GM19324 (cell line): ENCODE measurements around the gene ARHGAP44.

Experiments used
- ATAC-seq: cut with Tn5 transposase; IDR thresholded peaks from one replicate; pipeline ENCODE4 v1.9.1; 2021; ENCODE audit warnings: mild to moderate bottlenecking, moderate library complexity; ENCODE audit not compliant: unreplicated experiment, low FRiP score

ARHGAP44 gene

DNA sequence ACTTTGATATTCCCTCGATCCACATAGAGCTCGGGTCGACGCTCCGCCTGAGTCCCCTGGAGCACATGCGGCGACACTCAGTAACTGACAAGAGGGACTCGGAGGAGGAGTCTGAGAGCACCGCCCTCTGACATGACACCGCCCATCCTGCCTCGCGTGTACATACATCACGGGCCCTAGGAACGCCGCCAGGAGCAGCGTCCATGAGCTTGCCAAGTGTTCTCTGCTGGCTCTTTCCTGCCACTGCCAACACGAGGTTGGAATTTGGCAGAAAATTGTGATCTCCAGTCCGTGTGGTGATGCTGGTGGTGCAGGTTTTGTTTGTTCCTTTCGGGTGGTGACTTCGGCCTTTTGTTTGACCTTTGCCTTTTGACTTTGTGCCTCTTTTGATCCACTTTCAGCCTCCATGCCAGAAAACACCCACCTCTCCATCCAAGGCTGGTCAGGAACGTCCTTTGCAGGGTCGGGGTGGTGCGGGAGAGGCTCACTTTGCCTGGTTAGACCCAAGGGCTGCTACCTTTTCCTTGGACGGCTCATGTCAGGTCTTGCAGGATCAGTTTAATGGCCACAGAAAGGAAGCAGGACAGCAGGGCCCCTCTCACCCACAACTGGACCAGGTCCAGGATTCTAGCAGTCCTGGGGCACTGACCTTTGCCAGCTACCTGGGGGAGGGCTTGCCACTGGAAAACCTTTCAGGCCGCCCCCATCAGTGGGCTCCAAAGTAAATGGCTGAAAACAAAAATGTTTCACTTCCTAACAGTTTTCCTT lies 200.9 kb downstream of the ARHGAP44 start:
- ATAC-seq, result no peak

- no peak for ATAC-seq
These were observed 201.6 kb downstream of the ARHGAP44 start for GRCh38 chr17:12990926-12991325.

DNA sequence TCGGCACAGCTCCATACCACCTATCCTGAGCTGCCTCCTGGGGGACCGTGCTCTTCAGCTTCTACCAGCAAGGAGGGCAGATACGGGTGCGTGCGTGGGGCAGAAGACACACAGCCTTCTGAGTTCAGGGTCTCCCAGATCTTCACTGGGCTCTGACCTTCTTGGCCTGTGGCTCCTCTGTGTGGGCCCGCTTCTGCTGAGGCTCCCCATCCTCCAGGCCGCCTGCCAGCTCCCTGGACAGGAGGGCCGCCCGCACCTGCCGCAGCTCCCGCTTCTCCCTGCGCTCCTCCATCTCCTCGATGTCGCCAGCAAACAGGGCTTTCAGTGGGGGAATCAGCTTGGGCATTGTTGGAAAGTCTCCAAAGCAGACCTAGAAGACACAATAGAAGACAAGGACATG lies 203.4 kb downstream of the ARHGAP44 start:
- ATAC-seq, result no peak

GRCh38 chr17:12993631-12994030 lies 204.3 kb downstream of the ARHGAP44 start:
- no peak for ATAC-seq

GRCh38 chr17:12994341-12995074 lies 205.2 kb downstream of the ARHGAP44 start:
- no peak for ATAC-seq

DNA sequence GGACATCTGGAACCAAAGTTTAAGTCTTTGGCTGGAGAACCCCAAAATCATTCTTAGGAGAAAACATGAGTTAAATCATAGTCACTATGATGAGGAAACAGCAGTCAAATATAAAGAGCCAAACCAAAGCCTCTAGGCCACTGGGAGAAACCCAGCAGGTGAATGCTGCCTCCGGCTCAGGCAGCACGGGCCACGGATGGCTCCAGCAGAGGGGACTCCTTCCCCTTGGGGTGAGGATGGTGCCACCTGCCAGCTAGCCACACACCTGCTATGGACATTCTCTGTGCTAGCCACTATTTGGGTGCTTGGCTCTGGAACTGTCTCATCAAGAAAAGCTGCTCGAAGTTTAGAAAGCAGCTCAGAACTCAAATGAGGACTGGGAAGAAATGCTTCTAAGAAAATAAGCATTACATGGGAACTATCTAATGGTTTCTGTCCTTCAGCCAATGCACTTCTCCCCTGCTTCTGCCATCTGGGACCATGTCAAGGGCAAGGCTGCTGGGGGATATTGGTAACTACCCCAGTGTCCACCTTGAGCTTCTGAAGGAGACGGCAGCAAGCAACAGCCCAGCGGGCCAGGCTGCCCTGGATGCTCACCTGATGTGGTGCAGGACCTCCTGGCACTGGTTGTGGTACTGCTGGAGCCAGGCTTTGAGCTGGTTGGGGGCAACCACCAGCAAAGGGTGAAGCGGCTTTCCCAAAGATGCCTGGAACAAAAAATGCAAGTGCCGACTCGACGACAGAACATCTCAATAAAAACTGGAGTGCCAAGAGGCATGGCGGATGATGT lies 206.0 kb downstream of the ARHGAP44 start:
- ATAC-seq, result no peak

DNA sequence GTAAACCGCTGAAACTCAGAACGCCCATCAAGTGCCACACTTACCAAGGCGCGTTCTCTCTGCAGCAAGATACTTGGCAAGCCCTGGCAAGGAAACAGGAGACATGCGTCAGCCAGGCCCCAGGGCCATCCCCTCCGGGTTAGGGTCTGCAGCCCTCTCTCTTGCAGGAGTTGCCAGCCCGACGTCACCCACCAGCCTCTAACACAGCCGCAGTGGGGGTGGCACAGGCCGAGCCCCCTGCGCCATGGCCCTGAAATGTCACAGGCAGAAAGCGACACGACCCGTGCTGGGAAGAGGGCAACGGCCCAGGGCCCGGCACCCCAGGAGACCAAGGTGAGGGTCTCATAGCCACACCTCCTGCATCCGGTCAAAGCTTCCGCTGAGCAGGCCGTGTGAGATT lies 206.6 kb downstream of the ARHGAP44 start:
- ATAC-seq, result no peak

- ATAC-seq, result no peak
These were observed 207.1 kb downstream of the ARHGAP44 start for GRCh38 chr17:12996357-12996756.

DNA sequence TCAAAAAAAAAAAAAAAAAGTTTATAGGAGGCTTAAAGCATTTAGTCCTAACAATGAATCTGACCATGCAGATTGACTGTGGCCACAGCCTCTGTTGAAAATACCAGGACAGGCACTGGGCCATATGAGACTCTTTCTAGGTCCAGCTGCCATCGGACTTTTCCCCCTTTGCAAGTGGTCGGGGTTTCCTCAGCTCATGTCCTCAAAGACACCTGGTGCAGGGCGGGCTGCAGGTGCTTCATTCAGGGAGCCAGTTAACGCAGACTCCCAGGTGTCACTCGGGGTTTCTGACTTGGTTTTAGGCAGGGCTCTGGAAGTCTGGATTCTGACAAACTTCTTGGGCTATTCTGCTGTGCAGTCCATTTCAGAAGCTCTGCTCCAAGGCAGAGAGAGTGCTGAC lies 207.6 kb downstream of the ARHGAP44 start:
- no peak for ATAC-seq

DNA sequence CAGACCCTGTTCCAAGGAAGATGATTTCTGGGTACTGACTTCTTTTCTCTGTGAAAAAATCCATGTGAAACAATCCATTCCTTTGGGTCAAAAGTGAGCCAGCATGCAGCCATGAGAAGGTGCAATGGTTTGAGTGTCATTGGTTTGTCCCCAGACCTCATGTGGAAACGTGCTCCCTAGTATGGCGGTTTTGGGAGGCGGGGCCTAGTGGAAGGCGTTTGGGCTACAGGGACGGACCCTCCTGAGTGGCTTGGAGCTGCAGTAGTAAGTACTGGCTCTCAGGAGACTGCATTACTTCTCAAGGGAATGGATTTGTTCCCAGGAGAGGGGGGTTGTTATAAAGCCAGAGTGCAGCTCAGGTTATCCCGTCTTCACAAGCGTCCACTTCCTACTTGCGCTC lies 209.2 kb downstream of the ARHGAP44 start:
- ATAC-seq, result no peak

DNA sequence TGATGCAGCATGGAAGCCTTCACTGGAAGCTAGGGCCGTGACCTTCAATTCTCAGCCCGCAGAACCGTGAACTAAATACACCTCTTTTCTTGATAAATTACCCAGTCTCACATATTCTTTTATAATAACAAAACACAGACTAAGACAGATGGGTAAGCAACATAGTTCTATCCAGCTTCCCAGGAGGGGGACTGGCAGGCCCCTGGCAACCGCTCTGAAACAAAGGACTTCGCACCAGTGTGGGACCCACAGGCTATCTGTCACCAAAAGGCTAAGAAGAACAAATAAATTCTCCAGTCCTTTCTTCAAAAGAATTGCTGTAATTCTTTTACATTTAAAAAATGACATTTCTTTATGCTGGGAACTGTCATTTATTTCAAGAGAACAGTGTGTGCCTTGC lies 209.6 kb downstream of the ARHGAP44 start:
- ATAC-seq, result no peak

DNA sequence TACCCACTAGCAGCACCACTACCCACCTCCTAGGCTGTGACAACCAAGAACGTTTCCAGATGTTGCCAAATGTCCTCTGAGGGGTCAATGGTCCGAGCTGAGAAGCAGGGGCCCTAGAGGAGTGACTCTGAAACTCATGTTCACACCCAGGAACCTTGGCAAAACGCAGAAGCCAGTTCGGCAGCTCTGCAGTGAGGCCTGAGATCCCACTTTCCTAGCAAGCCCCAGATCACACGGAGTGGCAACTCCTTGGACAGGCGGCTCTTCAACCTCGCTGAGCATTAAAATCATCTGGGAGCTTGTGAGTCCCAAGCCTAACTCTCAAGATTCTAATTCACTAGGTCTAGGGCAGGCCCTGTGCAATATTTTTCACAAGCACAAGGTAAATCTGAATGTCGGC lies 211.3 kb downstream of the ARHGAP44 start:
- no peak for ATAC-seq

DNA sequence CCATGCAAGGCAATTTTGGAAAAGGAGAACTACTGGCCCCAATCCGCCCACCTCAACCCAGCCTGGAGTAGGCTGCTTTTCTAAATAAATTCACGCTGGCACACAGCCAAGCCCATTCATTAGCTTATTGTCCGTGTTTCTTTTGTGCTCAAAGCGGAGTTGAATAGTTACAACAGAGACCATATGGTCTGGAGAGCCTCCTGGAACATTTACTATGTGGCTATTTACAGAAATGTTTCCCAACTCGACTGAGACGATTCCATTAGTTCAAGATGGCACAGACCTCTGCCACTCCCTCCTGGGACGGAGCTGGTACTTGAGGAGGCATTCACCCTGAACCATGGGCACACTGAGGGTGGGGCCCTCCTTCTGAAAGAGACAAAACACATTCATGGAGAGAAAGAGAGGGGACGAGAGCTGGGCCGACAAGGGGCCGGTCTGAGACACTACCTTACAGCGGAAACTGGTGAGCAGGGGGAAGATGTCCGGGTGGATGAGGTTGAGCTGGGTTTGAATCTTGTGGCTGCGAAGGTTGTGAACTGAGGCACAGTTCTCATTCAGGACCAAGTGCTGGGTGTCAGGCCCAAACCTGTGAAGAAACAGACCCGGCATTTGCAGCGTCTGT lies 212.8 kb downstream of the ARHGAP44 start:
- ATAC-seq, result no peak

DNA sequence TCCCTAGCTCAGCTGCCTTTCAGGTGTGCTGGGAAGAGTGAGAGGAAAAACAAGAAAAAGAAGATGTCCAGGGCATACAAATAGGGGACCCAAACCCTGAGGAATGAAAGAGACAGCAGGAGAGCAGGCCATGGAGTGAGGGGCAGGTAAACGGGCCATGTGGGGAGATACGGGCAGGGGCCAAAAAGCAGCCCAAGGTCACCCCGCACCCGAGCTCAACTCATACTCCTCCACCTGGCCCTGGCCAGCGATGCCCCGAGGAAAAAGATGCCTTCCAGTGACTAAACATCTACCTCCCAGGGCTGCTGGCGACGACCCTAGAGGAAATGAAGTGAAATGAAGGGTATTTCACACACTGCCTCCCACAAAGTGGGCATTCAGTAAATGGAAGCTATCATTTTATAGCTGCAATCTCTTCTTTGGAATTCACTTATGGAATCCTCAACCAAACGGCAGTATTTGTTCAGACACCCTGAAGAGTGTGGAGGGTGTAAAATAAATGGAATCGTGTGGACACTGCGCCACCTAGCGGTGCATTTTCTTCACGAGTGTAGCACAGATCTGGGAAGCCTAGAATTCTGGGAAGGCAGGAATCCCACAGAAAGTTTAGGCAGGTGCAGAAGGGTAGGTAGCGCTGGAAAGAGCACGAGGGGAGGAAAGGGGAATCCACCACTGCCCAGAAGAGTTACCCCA lies 213.6 kb downstream of the ARHGAP44 start:
- no peak for ATAC-seq

- ATAC-seq, result no peak
These were observed 214.2 kb downstream of the ARHGAP44 start for GRCh38 chr17:13003454-13003851.

DNA sequence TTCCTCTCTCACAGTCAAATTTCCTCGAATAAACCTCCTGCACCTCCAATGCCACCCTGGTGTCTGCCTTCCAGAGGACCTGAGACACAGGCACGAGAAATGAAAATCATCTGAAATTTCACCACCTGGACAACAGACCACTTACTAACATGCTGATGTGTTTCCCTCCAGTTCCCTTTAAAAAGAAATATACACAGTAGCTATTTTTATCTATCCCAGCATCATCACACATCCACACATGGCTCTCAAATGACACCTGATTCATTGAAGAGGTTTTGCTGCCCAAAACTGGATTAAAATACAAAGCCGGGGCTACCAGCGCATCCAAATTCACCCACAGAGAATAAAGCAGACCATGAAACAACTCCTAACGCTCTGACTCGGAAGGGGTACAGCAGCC lies 214.6 kb downstream of the ARHGAP44 start:
- no peak for ATAC-seq

GRCh38 chr17:13004336-13004735 lies 215.0 kb downstream of the ARHGAP44 start:
- no peak for ATAC-seq

DNA sequence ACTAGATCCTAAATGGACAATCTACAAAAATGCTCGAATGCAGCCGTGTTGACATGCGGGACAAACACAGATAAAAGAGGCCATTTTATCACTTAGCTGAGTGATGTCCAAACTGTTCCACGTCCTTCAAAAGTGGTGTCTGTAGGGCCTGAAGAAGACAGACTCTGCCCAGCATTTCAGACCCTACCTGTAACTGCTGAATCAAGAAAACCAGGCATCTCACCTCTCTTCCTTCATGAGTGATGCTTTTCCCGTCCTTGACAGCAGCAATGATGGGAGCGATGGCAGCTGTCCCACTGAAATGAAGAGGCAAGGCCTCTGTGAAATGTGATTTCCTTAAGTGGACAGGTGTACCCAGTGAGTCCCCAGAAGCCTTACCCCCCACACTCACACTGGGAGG lies 216.2 kb downstream of the ARHGAP44 start:
- no peak for ATAC-seq

- ATAC-seq, result no peak
These were observed 219.2 kb downstream of the ARHGAP44 start for GRCh38 chr17:13008461-13008860.

DNA sequence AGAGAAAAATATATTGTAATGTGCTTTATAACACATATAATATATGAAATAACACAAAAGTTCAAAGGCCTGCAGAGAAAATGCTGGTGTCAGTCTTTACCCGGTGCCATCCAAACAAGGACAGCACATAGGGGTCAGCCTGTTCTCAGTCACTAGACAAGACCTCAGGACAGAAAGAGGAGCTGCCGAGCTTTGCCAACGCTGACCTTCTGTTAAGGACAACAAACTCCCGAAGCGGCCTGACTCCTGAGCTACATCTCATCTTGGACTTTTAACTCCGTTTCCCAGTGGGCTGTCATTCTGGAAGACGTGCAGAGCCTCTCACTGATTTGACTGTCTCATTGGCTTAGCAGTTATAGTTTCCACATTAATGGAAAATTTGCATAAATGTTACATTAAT lies 221.7 kb downstream of the ARHGAP44 start:
- ATAC-seq, result no peak
